NT2/D1 (cell line): ENCODE data around the gene TNPO3.

ENCODE experiments used
- SUZ12 ChIP-seq: IDR thresholded peaks from 2 replicates; pipeline ENCODE4 v1.6.1; 2011; ENCODE audit not compliant: insufficient read length, insufficient read depth; ENCODE audit errors: extremely low read depth
- YY1 ChIP-seq: IDR thresholded peaks from 2 replicates; pipeline ENCODE4 v1.6.1; 2011; ENCODE audit not compliant: insufficient read length, insufficient read depth
- ZNF274 ChIP-seq: IDR thresholded peaks from 2 replicates; pipeline ENCODE4 v1.6.1; 2011; ENCODE audit warnings: mild to moderate bottlenecking, low read depth, low read length

DNA sequence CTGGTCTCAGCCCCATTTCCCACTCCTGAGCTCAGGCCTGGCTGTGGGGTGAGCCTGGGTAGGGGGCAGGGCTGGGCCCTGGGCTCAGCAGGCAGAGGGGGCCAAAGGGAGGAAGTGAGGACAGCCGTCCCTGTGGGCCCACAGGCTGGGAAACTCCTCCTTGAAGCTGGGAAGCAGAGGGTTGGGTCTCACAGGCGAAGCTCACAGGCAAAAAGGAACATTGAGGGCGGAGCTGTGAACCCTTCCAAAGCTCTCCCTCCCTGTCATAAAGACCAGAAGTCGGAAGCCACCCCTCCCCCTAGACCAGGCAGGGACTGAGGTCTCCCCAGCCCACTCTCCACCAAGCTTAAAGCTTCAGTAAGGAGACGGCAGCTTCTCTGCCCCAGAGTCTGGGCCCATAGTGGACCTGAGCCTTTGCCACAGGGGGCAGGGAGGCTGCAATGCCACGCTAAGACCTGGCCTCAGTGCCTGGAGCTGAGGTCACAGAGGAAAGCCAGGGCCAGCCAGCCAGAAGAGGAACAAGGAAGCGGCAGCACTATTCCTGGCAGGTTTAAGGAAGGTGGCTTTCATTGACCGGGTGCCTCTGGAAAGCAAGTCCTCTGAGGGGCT lies 143.4 kb downstream of the TNPO3 start:
- no peak for TF ChIP-seq SUZ12
- TF ChIP-seq YY1: no peak
- no peak for TF ChIP-seq ZNF274
